Vagina (tissue), 2 donors: ENCODE data around the gene FBLIM1.

Source experiments
- POLR2A ChIP-seq, 2 donors: fragments of 450-650 bp; IDR thresholded peaks; one replicate each; pipeline ENCODE4 v1.6.1; 2017; ENCODE audit warnings: antibody characterized with exemption in 2 of 2, mild to moderate bottlenecking in 2 of 2, moderate library complexity in 2 of 2
- TF ChIP-seq, protein P1 (sequence below), 3 experiments: fragments of 450-650 bp in 2 of 3; fragments of 200-600 bp in 1 of 3; sonication (generic) in 1 of 3; IDR thresholded peaks; one replicate each; pipeline ENCODE4 v1.5.1; 2017 to 2019; ENCODE audit warnings: antibody characterized with exemption in 3 of 3, mild to moderate bottlenecking in 2 of 3, moderate library complexity in 2 of 3

DNA sequence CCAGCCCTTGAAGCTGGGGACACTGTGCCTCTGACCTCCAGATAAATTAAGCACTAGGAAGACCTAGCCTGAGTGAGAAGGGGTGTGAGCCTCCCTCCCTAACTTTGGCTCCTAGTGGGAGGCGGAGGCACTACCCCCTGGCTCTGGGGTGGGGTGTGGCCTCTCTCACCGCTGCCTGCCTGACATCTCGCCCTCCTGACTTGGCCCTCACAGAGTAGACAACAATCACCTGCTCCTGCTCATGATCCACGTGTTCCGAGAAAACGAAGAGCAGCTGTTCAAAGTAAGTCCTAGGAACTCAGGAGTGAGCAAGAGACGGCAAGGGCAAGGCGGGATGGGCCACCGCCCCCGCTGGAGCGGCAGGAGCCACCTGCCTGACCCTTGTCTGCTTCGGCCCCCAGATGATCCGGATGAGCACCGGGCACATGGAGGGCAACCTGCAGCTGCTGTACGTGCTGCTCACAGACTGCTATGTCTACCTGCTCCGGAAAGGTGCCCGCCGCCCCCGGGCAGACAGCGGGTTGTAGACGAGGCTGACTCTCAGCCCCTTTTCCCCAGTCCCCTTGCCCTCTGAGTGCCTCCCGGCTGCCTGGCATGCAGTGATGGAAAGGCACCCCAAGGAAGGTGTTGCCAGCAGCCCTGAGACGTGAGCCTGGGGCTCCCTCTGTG, 30.6 kb upstream of the FBLIM1 start:
- TF ChIP-seq, protein P1, sequence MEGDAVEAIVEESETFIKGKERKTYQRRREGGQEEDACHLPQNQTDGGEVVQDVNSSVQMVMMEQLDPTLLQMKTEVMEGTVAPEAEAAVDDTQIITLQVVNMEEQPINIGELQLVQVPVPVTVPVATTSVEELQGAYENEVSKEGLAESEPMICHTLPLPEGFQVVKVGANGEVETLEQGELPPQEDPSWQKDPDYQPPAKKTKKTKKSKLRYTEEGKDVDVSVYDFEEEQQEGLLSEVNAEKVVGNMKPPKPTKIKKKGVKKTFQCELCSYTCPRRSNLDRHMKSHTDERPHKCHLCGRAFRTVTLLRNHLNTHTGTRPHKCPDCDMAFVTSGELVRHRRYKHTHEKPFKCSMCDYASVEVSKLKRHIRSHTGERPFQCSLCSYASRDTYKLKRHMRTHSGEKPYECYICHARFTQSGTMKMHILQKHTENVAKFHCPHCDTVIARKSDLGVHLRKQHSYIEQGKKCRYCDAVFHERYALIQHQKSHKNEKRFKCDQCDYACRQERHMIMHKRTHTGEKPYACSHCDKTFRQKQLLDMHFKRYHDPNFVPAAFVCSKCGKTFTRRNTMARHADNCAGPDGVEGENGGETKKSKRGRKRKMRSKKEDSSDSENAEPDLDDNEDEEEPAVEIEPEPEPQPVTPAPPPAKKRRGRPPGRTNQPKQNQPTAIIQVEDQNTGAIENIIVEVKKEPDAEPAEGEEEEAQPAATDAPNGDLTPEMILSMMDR (IDR thresholded peaks at IDR 0.05), result no peak
- no peak for TF ChIP-seq POLR2A (IDR thresholded peaks at IDR 0.05)
